Neural crest cell (in vitro differentiated cells): ENCODE data around the gene TATDN2. TPM values are rescaled to one million over a fixed set of nuclear protein-coding genes. Genes with fewer than 3 reads are reported as not detected.

Experiments
- DNase-seq: peaks from one replicate; pipeline ENCODE4 v3.0.0; 2021; ENCODE audit warnings: low read depth, mixed read lengths, low spot score
- H3K27ac Mint-ChIP-seq: one replicate; pipeline ENCODE4 v1.8.0; 2021; ENCODE audit warnings: mild to moderate bottlenecking, mixed read lengths; ENCODE audit not compliant: unreplicated experiment
- H3K27me3 Mint-ChIP-seq: 2 replicates; pipeline ENCODE4 v1.8.0; 2021; ENCODE audit warnings: low read depth, mild to moderate bottlenecking, mixed read lengths
- H3K36me3 Mint-ChIP-seq: 2 replicates; pipeline ENCODE4 v1.8.0; 2021; ENCODE audit warnings: low read depth, mild to moderate bottlenecking, mixed read lengths
- H3K4me1 Mint-ChIP-seq: 2 replicates; pipeline ENCODE4 v1.8.0; 2021; ENCODE audit warnings: mixed read lengths
- H3K4me3 Mint-ChIP-seq: one replicate; pipeline ENCODE4 v1.8.0; 2021; ENCODE audit warnings: mild to moderate bottlenecking, mixed read lengths
- H3K9me3 Mint-ChIP-seq: 2 replicates; pipeline ENCODE4 v1.8.0; 2021; ENCODE audit warnings: mixed read lengths
- CTCF ChIP-seq: fragments of 200-600 bp; sonication (generic); conservative IDR thresholded peaks from 2 replicates; pipeline ENCODE4 v1.5.0; 2021; ENCODE audit warnings: antibody characterized with exemption, mild to moderate bottlenecking
- total RNA-seq: library from RNA; stranded (reverse); gene quantifications from 2 replicates; pipeline ENCODE4 v1.2.1, GENCODE V29; 2021

TATDN2 gene
- total RNA-seq, 1 donor from 2014 or later = 40.5 TPM

DNA sequence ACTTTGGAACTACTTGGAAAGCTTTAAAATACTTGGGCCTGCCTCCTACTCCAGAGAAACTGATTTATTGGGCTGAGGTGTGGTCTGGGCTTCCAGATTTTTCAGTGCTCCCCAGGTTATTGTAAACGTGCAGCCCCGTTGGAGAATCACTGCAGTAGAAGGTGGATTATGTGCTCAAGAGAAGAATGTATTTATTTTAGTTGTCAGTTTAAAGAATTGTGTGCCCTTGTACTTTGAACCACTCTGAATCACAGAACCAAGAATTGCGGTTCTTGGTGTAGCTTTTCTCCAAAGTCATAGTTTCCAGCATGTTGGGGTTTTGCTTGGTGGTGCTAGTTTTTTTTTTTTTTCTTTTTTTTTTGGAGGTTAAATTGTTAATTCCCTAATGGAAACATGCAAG lies 1.6 kb downstream of the TATDN2 start:
- Mint-ChIP-seq H3K9me3 (peaks cover 12% of the 10 kb centered on the region), H3K27me3 (no peaks in the 10 kb centered on the region), H3K4me1 (peaks cover 34% of the 10 kb centered on the region), H3K4me3 (peak overlapping the region; percentile 96), H3K27ac (no peak overlapping the region), H3K36me3 (peaks cover 21% of the 10 kb centered on the region)
- TF ChIP-seq CTCF = no peak
- DNase-seq = no peak

DNA sequence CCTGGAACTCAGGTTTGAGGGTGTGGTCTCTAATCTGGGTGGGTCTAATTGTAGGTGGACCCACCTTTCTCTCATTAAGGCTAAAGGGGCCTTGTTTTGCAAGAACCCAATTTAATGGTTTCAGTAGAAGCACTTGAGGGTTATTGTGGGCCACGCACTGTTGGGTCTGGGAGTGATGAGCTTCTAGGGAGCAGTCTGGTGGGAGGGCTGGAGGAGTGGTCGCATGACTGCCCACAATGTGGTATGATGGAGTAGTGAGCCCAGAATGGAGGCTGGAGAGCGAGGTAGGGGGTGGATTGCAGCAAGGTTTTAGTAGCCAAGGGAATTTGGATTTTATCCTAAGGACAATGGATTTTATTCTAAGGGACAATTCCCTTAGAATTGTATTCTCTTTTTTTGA lies 2.7 kb downstream of the TATDN2 start:
- DNase-seq = no peak
- H3K4me3 Mint-ChIP-seq = peak overlapping the region; percentile 96
- H3K4me1 Mint-ChIP-seq = peaks cover 34% of the 10 kb centered on the region
- peaks cover 5% of the 10 kb centered on the region for H3K9me3 Mint-ChIP-seq
- H3K27ac Mint-ChIP-seq = no peak overlapping the region
- TF ChIP-seq CTCF = no peak
- no peaks in the 10 kb centered on the region for H3K27me3 Mint-ChIP-seq
- H3K36me3 Mint-ChIP-seq = peaks cover 21% of the 10 kb centered on the region

DNA sequence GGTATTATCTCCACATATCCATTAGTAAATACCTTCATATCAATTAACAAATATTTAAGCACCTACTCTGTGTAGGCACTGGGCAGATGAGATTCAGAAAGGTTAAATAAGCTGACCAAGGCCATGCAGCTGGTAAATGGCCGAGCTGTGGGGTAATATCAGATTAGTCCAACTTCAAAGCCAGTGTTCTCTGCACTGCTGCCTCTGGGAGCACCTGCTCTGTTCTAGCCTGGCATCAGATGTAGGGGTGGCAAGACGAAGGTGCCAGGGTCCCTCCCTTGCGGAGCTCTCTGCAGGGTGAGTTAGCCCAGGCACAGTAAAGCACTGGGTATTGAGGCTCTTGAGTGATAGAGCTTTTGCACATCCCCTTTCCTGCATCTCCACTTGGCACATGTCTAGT lies 5.5 kb downstream of the TATDN2 start:
- no peak for TF ChIP-seq CTCF
- peaks cover 27% of the 10 kb centered on the region for H3K4me1 Mint-ChIP-seq
- H3K36me3 Mint-ChIP-seq = peaks cover 23% of the 10 kb centered on the region
- no peaks in the 10 kb centered on the region for H3K9me3 Mint-ChIP-seq
- H3K27ac Mint-ChIP-seq = no peak overlapping the region
- no peak overlapping the region for H3K4me3 Mint-ChIP-seq
- no peaks in the 10 kb centered on the region for H3K27me3 Mint-ChIP-seq
- DNase-seq = no peak

- Mint-ChIP-seq H3K27ac (no peak overlapping the region), H3K4me1 (peaks cover 8% of the 10 kb centered on the region), H3K36me3 (peaks cover 22% of the 10 kb centered on the region), H3K4me3 (no peak overlapping the region), H3K9me3 (no peaks in the 10 kb centered on the region), H3K27me3 (no peaks in the 10 kb centered on the region)
- no peak for DNase-seq
- no peak for TF ChIP-seq CTCF
Measured at GRCh38 chr3:10255835-10256234, 7.6 kb downstream of the TATDN2 start.

DNA sequence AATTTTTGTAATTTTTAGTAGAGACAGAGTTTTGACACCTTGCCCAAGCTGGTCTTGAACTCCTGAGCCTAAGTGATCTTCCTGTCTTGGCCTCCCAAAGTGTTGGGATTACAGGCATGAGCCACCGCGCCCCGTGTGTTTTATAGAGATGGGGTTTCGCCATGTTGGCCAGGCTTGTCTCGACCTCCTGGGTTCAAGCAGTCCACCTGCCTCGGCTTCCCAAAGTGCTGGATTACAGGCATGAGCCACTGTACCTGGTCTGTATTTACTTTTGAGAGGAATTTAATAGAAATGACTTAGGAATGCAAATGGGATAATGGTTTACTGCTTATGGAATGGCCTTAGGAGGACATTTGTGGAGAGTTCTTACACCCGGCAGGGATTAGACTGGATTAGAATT lies 10.8 kb downstream of the TATDN2 start:
- H3K36me3 Mint-ChIP-seq = peaks cover 15% of the 10 kb centered on the region
- peaks cover 7% of the 10 kb centered on the region for H3K4me1 Mint-ChIP-seq
- DNase-seq = no peak
- H3K4me3 Mint-ChIP-seq = no peak overlapping the region
- TF ChIP-seq CTCF = no peak
- no peak overlapping the region for H3K27ac Mint-ChIP-seq
- no peaks in the 10 kb centered on the region for H3K9me3 Mint-ChIP-seq
- H3K27me3 Mint-ChIP-seq = no peaks in the 10 kb centered on the region

DNA sequence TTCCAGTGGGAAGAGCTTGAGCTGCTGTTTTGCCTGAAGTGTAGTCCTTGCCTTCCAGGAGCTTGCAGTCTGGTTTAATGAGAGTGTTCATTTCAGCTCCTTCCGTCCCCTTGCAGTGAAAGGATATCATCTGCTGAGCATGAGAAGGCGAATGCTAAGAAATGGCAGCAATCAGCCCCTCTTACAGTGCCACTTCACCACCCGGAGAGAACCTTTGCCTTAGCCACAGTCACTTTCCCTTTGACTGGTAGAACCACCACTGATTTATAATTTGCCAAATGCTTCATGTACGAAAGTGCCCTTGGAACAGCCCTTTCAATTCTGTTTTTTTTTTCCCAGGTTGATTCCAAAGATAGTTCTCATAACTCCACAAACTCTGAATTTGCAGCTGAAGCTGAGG lies 11.5 kb downstream of the TATDN2 start:
- no peaks in the 10 kb centered on the region for H3K27me3 Mint-ChIP-seq
- TF ChIP-seq CTCF = no peak
- no peaks in the 10 kb centered on the region for H3K9me3 Mint-ChIP-seq
- H3K4me3 Mint-ChIP-seq = no peak overlapping the region
- no peak for DNase-seq
- peaks cover 11% of the 10 kb centered on the region for H3K4me1 Mint-ChIP-seq
- peaks cover 13% of the 10 kb centered on the region for H3K36me3 Mint-ChIP-seq
- no peak overlapping the region for H3K27ac Mint-ChIP-seq
